ENCODE measurements around the gene ZNRD2.
A peak's percentile ranks its signal among the peaks of the same experiment; 100 is the strongest.

ZNRD2 gene

GRCh38 chr11:65549096-65549495, 21.2 kb upstream of the ZNRD2 start:
- no peak for TF ChIP-seq CTCF (IDR thresholded peaks at IDR 0.05; ENCODE audit: low read depth, low read length)
- no peak for TF ChIP-seq MYC (IDR thresholded peaks at IDR 0.05; ENCODE audit: low read depth, low read length)
- no peak for DNase-seq (ENCODE audit: low read depth)
- no peak overlapping the region for H3K4me3 ChIP-seq (ENCODE audit: low read depth, low read length)

GRCh38 chr11:65551572-65552387, 18.5 kb upstream of the ZNRD2 start:
- DNase-seq (ENCODE audit: low read depth): peak; percentile 62
- no peak overlapping the region for H3K4me3 ChIP-seq (ENCODE audit: low read depth, low read length)
- TF ChIP-seq CTCF (IDR thresholded peaks at IDR 0.05; ENCODE audit: low read depth, low read length) (peak; percentile 64), POLR2A (IDR thresholded peaks at IDR 0.05; ENCODE audit: extremely low read depth, insufficient read length) (no peak), MAX (IDR thresholded peaks at IDR 0.05; ENCODE audit: low read depth, low read length) (no peak), MYC (IDR thresholded peaks at IDR 0.05; ENCODE audit: low read depth, low read length) (no peak)

GRCh38 chr11:65552388-65552951, 17.8 kb upstream of the ZNRD2 start:
- H3K4me3 ChIP-seq (ENCODE audit: low read depth, low read length): no peak overlapping the region
- no peak for DNase-seq (ENCODE audit: low read depth)
- TF ChIP-seq MYC (IDR thresholded peaks at IDR 0.05; ENCODE audit: low read depth, low read length) (no peak), CTCF (IDR thresholded peaks at IDR 0.05; ENCODE audit: low read depth, low read length) (no peak)

GRCh38 chr11:65553301-65554001, 16.8 kb upstream of the ZNRD2 start:
- peak; percentile 74 for DNase-seq (ENCODE audit: low read depth)
- TF ChIP-seq MAX (IDR thresholded peaks at IDR 0.05; ENCODE audit: low read depth, low read length) (no peak), MYC (IDR thresholded peaks at IDR 0.05; ENCODE audit: low read depth, low read length) (no peak), CTCF (IDR thresholded peaks at IDR 0.05; ENCODE audit: low read depth, low read length) (no peak)
- H3K4me3 ChIP-seq (ENCODE audit: low read depth, low read length): no peak overlapping the region

- TF ChIP-seq MYC (IDR thresholded peaks at IDR 0.05; ENCODE audit: low read depth, low read length) (no peak), MAX (IDR thresholded peaks at IDR 0.05; ENCODE audit: low read depth, low read length) (no peak), POLR2A (IDR thresholded peaks at IDR 0.05; ENCODE audit: extremely low read depth, insufficient read length) (no peak), CTCF (IDR thresholded peaks at IDR 0.05; ENCODE audit: low read depth, low read length) (no peak)
- DNase-seq (ENCODE audit: low read depth): peak; percentile 42
- H3K4me3 ChIP-seq (ENCODE audit: low read depth, low read length): no peak overlapping the region
Measured at GRCh38 chr11:65554057-65554818, 16.0 kb upstream of the ZNRD2 start.

Data from NB4 (cell line).